Tibial artery (tissue), 4 donors: Measurements from ENCODE around the gene TFG.

ENCODE experiments used
- DNase-seq, 2 donors: peaks; one replicate each; pipeline ENCODE4 v3.0.0-alpha.2; 2019
- H3K27ac ChIP-seq, 2 donors: fragments of 200-600 bp; sonication (generic) in 1 of 2; 1 replicate in 1 of 2; 2 replicates in 1 of 2; pipeline ENCODE4 v1.5.1; 2018 to 2019; ENCODE audit warnings: mild to moderate bottlenecking in 1 of 2
- H3K27me3 ChIP-seq, 2 donors: fragments of 200-600 bp; sonication (generic) in 1 of 2; one replicate each; pipeline versions ENCODE4 v1.5.1 to v1.6.0; 2016 to 2019
- H3K36me3 ChIP-seq, 3 donors: fragments of 200-600 bp; sonication (generic) in 2 of 3; one replicate each; pipeline ENCODE4 v1.5.1; 2016 to 2019; ENCODE audit warnings: mild to moderate bottlenecking in 2 of 3
- H3K4me1 ChIP-seq, 4 donors: fragments of 200-600 bp; sonication (generic) in 2 of 4; 1 replicate in 3 of 4; 2 replicates in 1 of 4; pipeline ENCODE4 v1.5.1; 2016 to 2019
- H3K4me3 ChIP-seq, 2 donors: fragments of 200-600 bp; sonication (generic) in 1 of 2; 1 replicate in 1 of 2; 2 replicates in 1 of 2; pipeline ENCODE4 v1.5.1; 2018 to 2019; ENCODE audit warnings: mild to moderate bottlenecking in 2 of 2
- H3K9me3 ChIP-seq, 3 donors: fragments of 200-600 bp; sonication (generic) in 1 of 3; one replicate each; pipeline ENCODE4 v1.5.1; 2016 to 2019
- CTCF ChIP-seq, 2 experiments: fragments of 200-600 bp in 1 of 2; fragments of 450-650 bp in 1 of 2; IDR thresholded peaks; one replicate each; pipeline ENCODE4 v1.5.1; 2017 to 2019; ENCODE audit warnings: antibody characterized with exemption in 2 of 2, mild to moderate bottlenecking in 1 of 2, moderate library complexity in 1 of 2
- intact Hi-C: fragments of 100-400 bp; cut with DNase I; formaldehyde crosslinking; loops from one replicate; pipeline ENCODE4 v1.15.0; 2023; ENCODE audit warnings: low total_unique reads

The TFG gene

GRCh38 chr3:100702082-100702979 is 7.0 kb upstream of the TFG start:
- no peaks in the 10 kb centered on the region for H3K4me1 ChIP-seq
- H3K27me3 ChIP-seq = peaks cover 0 to 6% of the 10 kb centered on the region in 2 donors
- no peak overlapping the region for H3K27ac ChIP-seq
- no peaks in the 10 kb centered on the region for H3K36me3 ChIP-seq
- H3K9me3 ChIP-seq = no peaks in the 10 kb centered on the region
- no peak overlapping the region for H3K4me3 ChIP-seq
- no peak for DNase-seq
- no peak for TF ChIP-seq CTCF (IDR thresholded peaks at IDR 0.05)
- intact Hi-C loops = no loop called here

- TF ChIP-seq CTCF (IDR thresholded peaks at IDR 0.05) = no peak
- DNase-seq = no peak
- intact Hi-C loops = no loop called here
- no peaks in the 10 kb centered on the region for H3K9me3 ChIP-seq
- peaks cover 0 to 4% of the 10 kb centered on the region in 2 donors for H3K27me3 ChIP-seq
- H3K4me3 ChIP-seq = no peak overlapping the region
- H3K4me1 ChIP-seq = no peaks in the 10 kb centered on the region
- no peaks in the 10 kb centered on the region for H3K36me3 ChIP-seq
- H3K27ac ChIP-seq = no peak overlapping the region
Observed at GRCh38 chr3:100702980-100703345, 6.3 kb upstream of the TFG start.

- H3K27me3 ChIP-seq = peaks cover 0 to 3% of the 10 kb centered on the region in 2 donors
- H3K4me1 ChIP-seq = peaks cover 0 to 4% (median 0%) of the 10 kb centered on the region in 4 donors
- no peaks in the 10 kb centered on the region for H3K9me3 ChIP-seq
- H3K4me3 ChIP-seq = no peak overlapping the region
- intact Hi-C loops = no loop called here
- H3K27ac ChIP-seq = no peak overlapping the region
- H3K36me3 ChIP-seq = no peaks in the 10 kb centered on the region
- no peak for TF ChIP-seq CTCF (IDR thresholded peaks at IDR 0.05)
- no peak for DNase-seq
Observed at GRCh38 chr3:100703865-100704264, 5.4 kb upstream of the TFG start.

- TF ChIP-seq CTCF (IDR thresholded peaks at IDR 0.05) = no peak
- DNase-seq = no peak
- Histone ChIP-seq H3K27me3 (peaks cover 0 to 3% of the 10 kb centered on the region in 2 donors), H3K4me1 (peaks cover 0 to 15% (median 8%) of the 10 kb centered on the region in 4 donors), H3K4me3 (no peak overlapping the region), H3K27ac (no peak overlapping the region), H3K9me3 (no peaks in the 10 kb centered on the region), H3K36me3 (no peaks in the 10 kb centered on the region)
- intact Hi-C loops = no loop called here
Observed at GRCh38 chr3:100706365-100706764, 2.9 kb upstream of the TFG start.

GRCh38 chr3:100708644-100708988 is 678 bp upstream of the TFG start:
- intact Hi-C loops = no loop called here
- Histone ChIP-seq H3K4me3 (peak overlapping the region; percentile 74 to 81), H3K9me3 (no peaks in the 10 kb centered on the region), H3K27ac (peak overlapping the region; percentile 96), H3K36me3 (peaks cover 0 to 2% (median 0%) of the 10 kb centered on the region in 3 donors), H3K4me1 (peaks cover 0 to 33% (median 19%) of the 10 kb centered on the region in 4 donors), H3K27me3 (peaks cover 0 to 3% of the 10 kb centered on the region in 2 donors)
- TF ChIP-seq CTCF (IDR thresholded peaks at IDR 0.05) = no peak
- no peak for DNase-seq
